ENCODE results near the gene ZC3H12D.
A peak's percentile ranks its signal among the peaks of the same experiment; 100 is the strongest.
"Not testable (repeated sequence)": the region's sequence is repeated elsewhere in the genome, so short reads cannot be mapped to it uniquely, and the experiment has no call there.

The ZC3H12D gene

GRCh38 chr6:149484733-149485700 lies at the start of gene ZC3H12D:
Gene ZC3H12D (minus strand): TSS chr6:149485014. CDS start chr6:149474543, 10,471 bp downstream.
- peak; percentile 39 to 60 for DNase-seq (ENCODE audit: low read depth in 2 of 2)

DNA sequence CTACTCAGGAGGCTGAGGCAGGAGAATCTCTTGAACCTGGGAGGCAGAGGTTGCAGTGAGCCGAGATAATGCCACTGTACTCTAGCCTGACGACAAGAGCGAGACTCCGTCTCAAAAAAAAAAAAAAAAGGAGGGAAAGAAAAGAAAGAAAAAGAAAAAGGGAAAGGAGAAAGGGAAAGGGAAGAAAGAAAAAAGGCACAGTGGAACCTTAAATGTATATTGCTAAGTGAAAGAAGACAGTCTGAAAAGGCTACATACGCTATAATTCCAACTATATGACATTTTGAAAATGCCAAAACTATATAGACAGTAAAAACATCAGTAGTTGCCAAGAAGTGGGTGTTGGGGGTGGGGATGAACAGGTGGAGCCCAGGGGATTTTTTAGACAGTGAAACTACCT lies 44.8 kb upstream of the ZC3H12D start:
- no peak for DNase-seq (ENCODE audit: low read depth in 2 of 2)

- no peak for DNase-seq (ENCODE audit: low read depth in 2 of 2)
These were observed 30.7 kb upstream of the ZC3H12D start for GRCh38 chr6:149515494-149515893.

DNA sequence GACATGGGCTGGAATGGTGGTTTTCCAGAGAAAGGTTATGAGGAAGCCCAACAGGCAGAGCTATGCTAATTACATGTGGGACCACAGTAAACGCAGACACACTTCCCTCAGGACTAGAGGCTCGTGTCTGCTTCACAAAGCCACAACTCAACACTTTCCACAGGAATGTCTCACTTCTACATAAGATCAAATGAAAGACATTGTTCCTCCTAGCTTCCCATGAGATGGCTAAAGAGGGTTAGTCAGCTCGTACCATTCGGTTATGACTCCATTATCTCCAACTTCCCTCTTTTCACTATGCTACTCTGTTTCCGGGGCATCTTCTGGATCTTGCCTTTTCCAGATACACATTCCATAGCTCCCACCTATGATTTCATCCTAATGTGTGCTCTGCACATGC lies 29.1 kb upstream of the ZC3H12D start:
- no peak for DNase-seq (ENCODE audit: low read depth in 2 of 2)

DNA sequence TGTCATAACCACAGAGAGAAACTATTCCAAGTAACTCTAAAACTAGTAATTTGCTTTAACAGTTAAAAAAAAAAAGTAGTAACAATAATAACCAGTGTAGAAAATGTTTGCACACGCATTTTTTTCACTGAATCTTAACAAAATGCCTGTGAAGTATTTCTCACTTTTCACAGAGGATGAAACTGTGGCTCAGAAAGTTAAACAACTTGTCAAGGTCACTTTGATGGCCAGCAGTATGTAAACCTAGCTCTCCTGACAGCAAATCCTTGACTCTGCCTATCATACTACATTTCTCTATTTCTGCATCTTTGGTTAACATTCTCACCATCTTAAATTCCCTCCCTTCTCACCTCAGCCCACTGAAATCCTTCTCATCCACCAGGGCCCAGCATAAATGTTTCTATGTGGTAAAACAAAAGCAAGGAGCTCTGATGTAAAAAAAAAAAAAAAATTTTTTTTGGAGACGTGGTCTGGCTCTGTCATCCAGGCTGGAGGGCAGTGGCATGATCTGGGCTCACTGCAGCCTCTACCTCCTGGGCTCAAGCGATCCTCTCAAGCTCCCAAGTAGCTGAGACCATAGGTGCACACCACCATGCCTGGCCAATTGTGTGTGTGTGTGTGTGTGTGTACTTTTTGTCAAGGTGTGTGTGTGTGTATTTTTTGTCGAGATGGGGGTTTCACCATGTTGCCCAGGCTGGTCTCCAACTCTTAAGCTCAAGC lies 26.1 kb upstream of the ZC3H12D start:
- no peak for DNase-seq (ENCODE audit: low read depth in 2 of 2)

GRCh38 chr6:149508485-149508884 lies 23.7 kb upstream of the ZC3H12D start:
- peak in 1 of 2 donors; percentile 16 for DNase-seq (ENCODE audit: low read depth in 2 of 2)

DNA sequence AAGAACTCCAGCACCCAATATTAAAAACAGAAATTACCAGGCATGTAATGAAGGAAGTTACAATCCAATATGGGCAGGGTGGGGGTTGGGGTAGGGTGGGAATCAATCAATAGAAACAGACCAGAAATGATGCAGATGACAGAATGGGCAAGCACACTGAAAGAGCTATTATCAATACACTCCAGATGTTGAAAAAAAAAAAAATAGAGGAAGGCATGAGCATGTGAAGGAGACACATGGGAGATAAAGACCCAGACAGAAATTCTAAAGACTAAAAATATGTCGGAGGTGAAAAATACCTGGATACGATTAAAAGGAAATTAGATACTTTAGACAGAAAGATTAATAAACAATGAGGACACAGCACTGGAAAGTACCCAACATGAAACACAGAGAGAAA lies 19.1 kb upstream of the ZC3H12D start:
- no peak for DNase-seq (ENCODE audit: low read depth in 2 of 2)

DNA sequence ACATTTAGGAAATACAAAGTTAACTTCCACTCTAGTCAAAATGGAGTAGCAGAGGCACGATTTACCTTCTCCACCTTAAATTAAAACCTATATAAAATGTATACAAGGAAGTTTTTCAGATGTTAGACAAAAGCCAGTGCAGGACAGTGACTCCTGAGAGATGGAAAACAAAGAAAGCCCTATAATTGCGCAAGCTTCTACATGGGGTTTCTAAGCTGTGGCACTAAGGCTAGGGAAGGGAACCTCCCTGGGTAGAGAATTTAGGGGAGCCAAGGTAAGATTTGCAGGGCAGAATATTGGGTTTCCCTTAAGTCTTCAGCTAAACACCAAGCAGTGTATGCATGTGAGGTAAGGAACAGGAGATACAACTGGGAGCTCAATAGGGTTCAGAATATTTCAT lies 18.5 kb upstream of the ZC3H12D start:
- DNase-seq (ENCODE audit: low read depth in 2 of 2): no peak

DNA sequence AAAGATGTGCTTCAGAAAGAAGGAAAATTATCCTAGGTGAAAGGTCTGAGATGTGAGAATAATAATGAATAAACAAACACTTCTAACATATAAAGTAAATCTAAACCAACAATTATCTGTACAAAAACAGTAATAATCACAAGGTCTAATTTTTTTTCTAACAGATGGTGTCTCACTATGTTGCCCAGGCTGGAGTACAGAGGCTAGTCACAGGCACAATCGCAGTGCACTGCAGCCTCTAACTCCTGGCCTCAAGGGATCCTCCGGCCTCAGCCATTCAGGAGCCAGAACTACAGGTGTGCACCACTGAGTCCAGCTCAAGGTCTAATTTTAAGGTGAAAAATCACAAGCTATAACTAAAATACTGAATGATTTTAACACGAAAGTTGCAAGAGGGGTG lies 17.0 kb upstream of the ZC3H12D start:
- no peak for DNase-seq (ENCODE audit: low read depth in 2 of 2)

GRCh38 chr6:149501201-149501600 lies 16.4 kb upstream of the ZC3H12D start:
- DNase-seq (ENCODE audit: low read depth in 2 of 2): no peak

DNA sequence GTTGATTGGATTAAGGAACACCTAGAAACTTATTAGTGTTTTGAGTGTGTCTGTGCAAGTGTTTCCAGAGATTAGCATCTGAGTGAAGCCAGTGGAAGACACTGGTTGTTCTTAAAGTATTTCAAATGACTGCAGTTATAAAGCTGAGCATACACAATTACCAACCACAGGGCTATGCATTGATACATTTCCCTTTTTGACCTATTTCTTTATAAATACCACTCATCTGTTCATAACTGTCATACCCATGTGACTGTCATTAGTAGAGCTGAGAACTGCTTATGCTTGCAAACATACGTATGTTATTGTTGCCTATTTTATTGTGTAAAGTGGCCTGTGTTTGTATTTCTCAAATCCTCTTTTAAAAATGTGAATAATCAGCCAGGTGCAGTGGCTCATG lies 15.3 kb upstream of the ZC3H12D start:
- no peak for DNase-seq (ENCODE audit: low read depth in 2 of 2)

DNA sequence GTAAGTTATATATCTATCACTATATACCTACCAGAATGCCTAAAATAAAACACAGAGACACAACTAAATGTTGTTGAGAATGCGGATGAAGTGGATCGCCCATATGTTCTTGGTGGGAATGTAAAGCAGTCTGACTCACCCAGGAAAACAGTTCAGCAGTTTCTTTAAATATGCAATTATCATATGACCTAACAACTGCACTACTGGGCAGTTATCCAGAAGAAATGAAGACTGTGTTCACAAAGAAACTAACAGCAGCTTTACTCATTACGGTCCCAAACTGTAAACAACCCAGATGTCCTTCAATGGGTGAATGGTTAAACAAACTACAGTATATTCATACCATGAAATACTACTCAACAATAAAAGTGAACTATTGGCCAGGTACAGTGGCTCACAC lies 14.3 kb upstream of the ZC3H12D start:
- no peak for DNase-seq (ENCODE audit: low read depth in 2 of 2)

DNA sequence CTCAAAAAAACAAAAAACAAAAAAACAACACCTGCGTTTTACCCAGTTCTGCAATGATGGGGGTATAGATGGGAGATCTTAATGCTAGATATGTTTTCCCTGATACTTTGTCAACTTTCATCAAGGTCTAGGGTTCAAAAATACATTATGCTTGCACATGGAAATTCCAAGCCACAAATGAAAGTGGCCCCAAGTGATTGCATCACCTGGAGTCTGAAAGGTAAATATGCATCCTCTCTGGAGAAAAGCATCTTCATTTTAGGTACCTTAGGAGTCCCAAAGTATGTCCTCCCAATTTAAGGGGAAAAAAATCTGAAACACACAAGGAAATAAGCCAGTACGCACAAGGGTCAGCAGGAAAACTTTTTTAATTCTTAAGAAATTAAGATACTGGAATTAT lies 12.6 kb upstream of the ZC3H12D start:
- no peak for DNase-seq (ENCODE audit: low read depth in 2 of 2)

DNA sequence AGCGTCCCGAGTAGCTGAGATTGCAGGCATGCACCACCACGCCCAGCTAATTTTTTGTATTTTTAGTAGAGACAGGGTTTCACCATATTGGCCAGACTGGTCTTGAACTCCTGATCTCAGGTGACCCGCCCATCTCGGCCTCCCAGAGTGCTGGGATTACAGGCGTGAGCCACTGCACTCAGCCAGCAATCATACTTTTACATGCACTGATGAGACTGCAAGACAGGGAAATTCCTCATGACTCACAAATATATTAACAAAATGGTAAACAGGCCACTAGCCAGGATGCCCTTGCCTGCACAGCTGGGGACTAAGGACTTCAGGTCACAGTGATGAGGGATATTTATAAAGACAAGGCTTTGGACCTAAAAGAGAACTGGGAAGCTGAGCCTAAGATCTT lies 11.8 kb upstream of the ZC3H12D start:
- DNase-seq (ENCODE audit: low read depth in 2 of 2): not testable (repeated sequence)

DNA sequence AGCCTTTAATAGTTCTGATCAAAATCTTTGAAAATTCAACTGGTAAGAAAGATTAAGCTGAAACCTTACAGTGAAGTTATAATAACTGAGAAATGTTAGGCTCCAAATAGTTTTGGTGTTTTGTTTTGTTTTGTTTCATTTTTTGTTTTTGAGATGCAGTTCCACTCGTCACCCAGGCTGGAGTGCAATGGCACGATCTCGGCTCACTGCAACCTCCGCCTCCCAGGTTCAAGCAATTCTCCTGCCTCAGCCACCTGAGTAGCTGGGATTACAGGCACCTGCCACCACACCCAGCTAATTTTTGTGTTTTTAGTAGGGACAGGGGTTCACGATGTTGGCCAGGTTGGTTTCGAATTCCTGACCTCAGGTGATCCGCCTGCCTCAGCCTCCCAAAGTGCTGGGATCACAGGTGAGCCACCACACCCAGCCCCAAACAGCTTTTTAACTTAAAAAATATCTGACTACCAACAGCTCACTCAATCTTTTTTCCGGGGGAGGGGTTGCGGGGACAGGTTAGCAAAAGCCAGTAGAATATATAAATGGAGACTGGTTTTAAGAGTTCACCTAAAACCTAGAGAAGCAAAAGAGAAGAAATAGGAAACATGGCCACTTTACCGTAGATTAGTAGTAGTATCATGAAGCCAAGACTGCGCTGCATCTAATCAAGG lies 10.7 kb upstream of the ZC3H12D start:
- DNase-seq (ENCODE audit: low read depth in 2 of 2): not testable (repeated sequence)

GRCh38 chr6:149494810-149495209 lies 10.0 kb upstream of the ZC3H12D start:
- DNase-seq (ENCODE audit: low read depth in 2 of 2): not testable (repeated sequence)

GRCh38 chr6:149493761-149494320 lies 9.0 kb upstream of the ZC3H12D start:
- DNase-seq (ENCODE audit: low read depth in 2 of 2): no peak

DNA sequence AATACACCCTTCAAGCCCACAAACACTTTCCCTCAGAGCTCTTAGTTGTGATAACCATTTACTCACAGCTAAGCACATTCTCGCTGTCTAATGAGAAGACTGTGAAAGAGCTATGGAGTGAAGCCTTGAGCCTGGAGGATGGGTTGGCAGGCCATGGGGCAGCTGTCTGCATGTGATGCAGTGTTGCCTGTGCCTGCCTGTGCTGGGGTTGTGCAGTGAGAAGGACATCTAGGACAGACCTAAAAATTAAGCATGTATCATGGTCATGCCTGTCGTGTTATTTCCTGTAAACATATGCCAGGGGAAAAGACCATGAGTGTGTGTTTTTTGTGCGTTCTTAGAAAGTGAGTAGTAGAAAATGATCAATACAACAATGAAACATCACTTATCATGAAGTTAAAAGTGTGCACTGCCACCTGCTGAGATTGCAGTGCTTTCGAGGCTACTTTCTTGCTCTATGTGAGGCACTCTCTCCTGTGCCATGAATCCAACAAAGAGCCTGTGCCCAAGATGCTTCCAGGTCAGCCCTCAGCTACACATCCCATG lies 8.1 kb upstream of the ZC3H12D start:
- no peak for DNase-seq (ENCODE audit: low read depth in 2 of 2)

DNA sequence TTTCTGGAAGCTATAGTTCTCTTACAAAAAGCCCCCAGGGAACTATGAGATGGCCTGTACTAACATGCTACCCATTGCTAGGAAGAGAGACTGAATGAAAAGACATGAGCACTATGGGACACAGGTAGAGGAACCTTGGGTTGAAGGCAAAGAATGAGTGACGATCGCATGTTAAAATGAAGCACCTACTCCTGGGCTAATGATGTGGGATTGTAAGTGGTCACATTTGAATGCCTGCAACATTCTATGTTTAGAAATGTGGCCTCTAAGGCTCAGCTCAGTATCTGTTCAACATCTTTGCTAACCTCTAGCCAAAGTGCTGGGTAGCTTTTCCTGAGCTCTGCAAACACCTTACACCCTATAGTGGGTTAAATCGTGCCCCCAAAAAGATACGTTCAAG lies 5.2 kb upstream of the ZC3H12D start:
- DNase-seq (ENCODE audit: low read depth in 2 of 2): no peak

DNA sequence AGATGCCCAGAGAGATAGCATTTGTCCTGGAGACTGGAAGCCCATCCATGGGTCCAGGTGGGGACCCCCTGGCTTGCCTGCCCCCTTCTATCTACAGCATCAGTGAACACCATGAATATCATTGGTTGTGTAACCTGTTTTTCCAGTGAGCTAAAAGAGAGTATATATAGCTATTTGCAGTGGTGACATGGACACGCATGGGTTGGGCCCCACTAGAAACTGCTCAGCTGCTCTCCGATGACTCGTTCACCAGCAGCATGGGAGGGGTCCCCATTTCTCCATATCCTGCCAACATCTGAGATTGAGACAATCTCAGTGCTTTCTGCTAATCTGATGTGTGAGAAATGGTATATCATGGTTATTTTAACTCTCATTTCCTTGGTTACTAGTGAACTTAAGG lies 4.0 kb upstream of the ZC3H12D start:
- peak in 1 of 2 donors; percentile 32 for DNase-seq (ENCODE audit: low read depth in 2 of 2)

GRCh38 chr6:149487316-149487715 lies 2.5 kb upstream of the ZC3H12D start:
- no peak for DNase-seq (ENCODE audit: low read depth in 2 of 2)

Data from stimulated activated CD8-positive, alpha-beta memory T cell treated with anti-CD3 and anti-CD28 coated beads, Interleukin-15, amount 100 ng/mL, for 4 hours (primary cell).